HUES64 (cell line): ENCODE data around the gene ZNF793.

Source experiments
- H3K27ac ChIP-seq: 2 replicates; pipeline ENCODE4 v1.7.0; 2013; ENCODE audit warnings: low read depth, low read length, inconsistent platforms
- H3K27me3 ChIP-seq: 2 replicates; pipeline ENCODE4 v1.6.1; 2013; ENCODE audit warnings: mild to moderate bottlenecking, low read length; ENCODE audit not compliant: insufficient read depth
- H3K36me3 ChIP-seq: 2 replicates; pipeline ENCODE4 v1.6.1; 2013; ENCODE audit warnings: mild to moderate bottlenecking, low read length; ENCODE audit not compliant: insufficient read depth
- H3K4me1 ChIP-seq: 2 replicates; pipeline ENCODE4 v1.6.1; 2013; ENCODE audit warnings: mild to moderate bottlenecking, low read length, moderate library complexity; ENCODE audit not compliant: insufficient read depth
- H3K4me3 ChIP-seq: 2 replicates; pipeline ENCODE4 v1.5.1; 2013; ENCODE audit warnings: mild to moderate bottlenecking, low read length, moderate library complexity
- H3K9ac ChIP-seq: 2 replicates; pipeline ENCODE4 v1.6.1; 2013; ENCODE audit warnings: mild to moderate bottlenecking, low read depth, low read length
- H3K9me3 ChIP-seq: 2 replicates; pipeline ENCODE4 v1.6.1; 2013; ENCODE audit warnings: low read depth, low read length; ENCODE audit not compliant: insufficient read depth
- WGBS: fragments of 150-250, 120-280 bp; methylation state at CpG from one replicate; pipeline ENCODE4 v1.1.7; 2013; ENCODE audit warnings: missing lambda C conversion rate; 5-methylcytosine and 5-hydroxymethylcytosine counted together

Gene ZNF793

DNA sequence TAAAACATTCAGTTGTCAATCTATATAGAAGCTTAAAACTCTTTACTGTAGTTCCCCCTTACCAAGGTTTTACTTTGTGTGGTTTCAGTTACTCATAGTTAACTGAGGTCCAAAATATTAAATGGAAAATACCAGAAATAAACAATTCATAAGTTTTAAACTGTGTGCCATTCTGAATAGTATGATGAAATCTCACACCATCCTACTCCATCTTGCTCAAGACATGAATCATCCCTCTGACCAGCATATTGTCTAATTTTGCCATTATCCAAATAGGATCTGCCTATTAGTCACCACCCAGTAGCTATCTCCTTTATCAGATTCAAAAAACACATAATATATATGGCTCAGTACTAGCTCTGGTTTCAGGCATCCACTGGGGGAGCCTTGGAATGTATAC, 65.5 kb downstream of the ZNF793 start:
- Histone ChIP-seq H3K9ac (no peak overlapping the region), H3K27me3 (no peaks in the 10 kb centered on the region), H3K27ac (no peak overlapping the region), H3K36me3 (peaks cover 18% of the 10 kb centered on the region; the same call in 1 of the 2 replicates), H3K9me3 (peaks cover 17% of the 10 kb centered on the region), H3K4me1 (no peaks in the 10 kb centered on the region), H3K4me3 (no peak overlapping the region)

DNA sequence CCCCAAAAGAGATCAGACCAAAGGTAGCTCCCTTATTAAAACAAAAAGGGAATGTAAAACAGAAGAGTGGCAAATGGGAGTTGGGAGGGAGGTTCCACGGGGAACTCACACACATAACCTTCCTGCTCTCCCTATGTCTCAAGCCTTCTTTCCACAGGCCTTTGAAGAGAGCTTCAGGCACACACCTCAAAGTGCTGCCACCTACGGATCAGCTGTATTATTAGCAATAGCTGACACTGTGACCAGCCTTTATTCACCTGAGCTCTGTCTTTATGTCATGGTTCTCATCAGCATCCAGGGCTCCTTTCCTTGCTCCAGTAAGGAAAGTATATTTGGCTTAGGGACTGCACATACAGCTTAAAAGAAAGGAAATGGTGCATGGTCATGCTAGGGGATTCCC, 76.6 kb downstream of the ZNF793 start:
- no peaks in the 10 kb centered on the region for H3K4me1 ChIP-seq
- WGBS: 85% methylated on average over 2 of the region's 2 CpGs
- no peak overlapping the region for H3K27ac ChIP-seq
- no peak overlapping the region for H3K9ac ChIP-seq
- H3K4me3 ChIP-seq: no peak overlapping the region
- H3K9me3 ChIP-seq: peaks cover 29% of the 10 kb centered on the region; the same call in 1 of the 2 replicates
- no peaks in the 10 kb centered on the region for H3K27me3 ChIP-seq
- peaks cover 34% of the 10 kb centered on the region for H3K36me3 ChIP-seq
